Fibroblast of villous mesenchyme (primary cell): ENCODE results near the gene CDC73. TPM values are rescaled to one million over a fixed set of nuclear protein-coding genes. Genes with fewer than 3 reads are reported as not detected.

Source experiments
- DNase-seq: peaks from one replicate; pipeline ENCODE4 v3.0.0-alpha.2; 2010; ENCODE audit warnings: low read depth
- H3K4me3 ChIP-seq: 2 replicates; pipeline ENCODE4 v1.5.1; 2011; ENCODE audit warnings: low read depth, mild to moderate bottlenecking, low read length
- total RNA-seq: library from RNA; depleted of rRNA; stranded (reverse); fragments of >200 nt; gene quantifications from 2 replicates; pipeline ENCODE4 v1.2.3, GENCODE V29; 2012
- TF ChIP-seq, protein P1 (sequence below): IDR thresholded peaks from 2 replicates; pipeline ENCODE4 v1.5.1; 2012; ENCODE audit warnings: low read depth, mild to moderate bottlenecking, low read length; ENCODE audit not compliant: insufficient read depth

The CDC73 gene
- total RNA-seq, 1 donor = 40.2 TPM

DNA sequence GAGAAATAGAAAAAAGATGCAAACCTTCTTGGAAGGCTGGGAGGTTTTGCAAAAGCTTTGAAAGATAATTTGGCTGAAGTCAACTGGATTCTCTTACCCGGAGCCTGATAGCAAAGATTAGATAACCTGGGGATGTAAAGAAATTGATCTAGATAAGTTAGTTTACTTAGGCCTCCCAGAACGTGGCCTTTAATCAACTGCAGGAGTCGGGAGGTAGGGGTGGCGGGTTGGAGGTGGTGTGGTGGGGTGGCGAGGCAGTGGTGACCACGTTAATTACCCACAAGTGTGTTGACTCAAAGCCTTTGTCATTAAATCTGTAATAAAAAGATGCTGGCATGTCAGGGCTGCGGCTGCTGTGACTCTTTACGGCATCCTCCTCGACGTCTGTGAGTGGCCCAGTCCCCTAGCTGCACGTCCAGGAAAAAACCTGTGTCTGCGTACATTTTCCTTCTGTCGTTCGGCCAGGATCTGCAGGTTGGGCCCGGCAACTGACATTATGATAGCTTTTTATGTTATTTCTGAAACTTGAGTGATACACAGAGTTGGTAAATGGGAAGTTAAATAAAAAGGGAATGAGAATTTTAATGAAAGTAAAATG is 115.6 kb downstream of the CDC73 start:
- TF ChIP-seq, protein P1, sequence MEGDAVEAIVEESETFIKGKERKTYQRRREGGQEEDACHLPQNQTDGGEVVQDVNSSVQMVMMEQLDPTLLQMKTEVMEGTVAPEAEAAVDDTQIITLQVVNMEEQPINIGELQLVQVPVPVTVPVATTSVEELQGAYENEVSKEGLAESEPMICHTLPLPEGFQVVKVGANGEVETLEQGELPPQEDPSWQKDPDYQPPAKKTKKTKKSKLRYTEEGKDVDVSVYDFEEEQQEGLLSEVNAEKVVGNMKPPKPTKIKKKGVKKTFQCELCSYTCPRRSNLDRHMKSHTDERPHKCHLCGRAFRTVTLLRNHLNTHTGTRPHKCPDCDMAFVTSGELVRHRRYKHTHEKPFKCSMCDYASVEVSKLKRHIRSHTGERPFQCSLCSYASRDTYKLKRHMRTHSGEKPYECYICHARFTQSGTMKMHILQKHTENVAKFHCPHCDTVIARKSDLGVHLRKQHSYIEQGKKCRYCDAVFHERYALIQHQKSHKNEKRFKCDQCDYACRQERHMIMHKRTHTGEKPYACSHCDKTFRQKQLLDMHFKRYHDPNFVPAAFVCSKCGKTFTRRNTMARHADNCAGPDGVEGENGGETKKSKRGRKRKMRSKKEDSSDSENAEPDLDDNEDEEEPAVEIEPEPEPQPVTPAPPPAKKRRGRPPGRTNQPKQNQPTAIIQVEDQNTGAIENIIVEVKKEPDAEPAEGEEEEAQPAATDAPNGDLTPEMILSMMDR = no peak
- DNase-seq = no peak
- no peak overlapping the region for H3K4me3 ChIP-seq

GRCh38 chr1:193240609-193241008 is 118.8 kb downstream of the CDC73 start:
- DNase-seq = no peak
- H3K4me3 ChIP-seq = no peak overlapping the region
- TF ChIP-seq, protein P1 = no peak

DNA sequence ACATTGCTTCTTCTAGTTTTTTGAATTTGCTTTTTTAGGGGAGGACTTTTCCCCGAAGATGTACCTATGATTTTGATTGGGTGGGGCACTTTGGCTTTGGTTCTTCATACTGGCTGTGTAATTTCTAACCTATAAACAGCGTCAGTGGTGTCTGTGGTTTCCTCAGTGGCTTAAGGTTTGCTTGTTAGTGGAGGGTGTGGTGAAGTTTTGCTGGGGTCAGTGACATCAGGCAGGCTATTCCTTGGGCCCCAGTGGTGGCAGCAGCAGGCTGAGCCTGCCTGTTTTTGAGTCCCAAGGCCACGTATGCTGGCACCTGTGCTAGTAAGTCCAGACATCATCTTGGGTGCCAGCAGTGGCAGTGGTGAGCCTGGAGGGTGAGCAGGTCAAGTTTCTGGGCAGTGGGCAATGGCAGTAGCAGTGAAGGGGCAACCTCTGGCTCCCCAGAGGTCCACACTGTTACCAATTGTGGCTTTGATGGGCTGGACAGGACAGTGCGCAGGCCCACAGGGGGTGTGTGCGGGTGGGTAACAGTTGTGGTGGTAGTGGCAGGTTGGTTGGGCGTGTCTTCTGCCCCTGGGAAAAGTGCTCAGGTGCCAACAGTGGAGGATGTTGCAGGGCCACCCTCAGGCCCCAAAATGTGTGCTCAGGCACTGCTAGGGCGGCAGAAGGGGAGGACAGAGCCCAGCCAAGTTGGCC is 119.4 kb downstream of the CDC73 start:
- TF ChIP-seq, protein P1 = no peak
- H3K4me3 ChIP-seq = no peak overlapping the region
- DNase-seq = no peak

DNA sequence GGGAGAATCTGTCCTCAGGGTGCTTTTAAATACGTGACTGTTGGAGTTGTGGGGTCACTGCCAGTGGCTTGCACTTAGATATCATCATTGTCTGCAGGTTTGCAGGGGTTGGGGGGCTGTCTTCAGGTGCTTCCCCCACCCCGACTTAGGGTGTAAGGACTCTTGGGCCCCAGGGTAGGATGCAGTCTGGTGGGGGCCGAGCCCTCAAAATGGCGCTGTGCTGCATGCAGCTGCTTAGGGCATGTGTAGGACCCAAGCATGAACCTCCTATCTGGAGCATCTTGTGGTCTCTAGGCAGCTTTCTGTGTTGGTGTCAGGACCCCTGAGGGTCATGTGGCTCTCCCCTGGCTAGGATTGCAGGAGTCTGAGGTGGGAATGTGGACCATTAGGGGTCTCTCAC is 120.2 kb downstream of the CDC73 start:
- H3K4me3 ChIP-seq = no peak overlapping the region
- TF ChIP-seq, protein P1 = no peak
- no peak for DNase-seq

GRCh38 chr1:193249187-193249586 is 127.4 kb downstream of the CDC73 start:
- TF ChIP-seq, protein P1 = no peak
- H3K4me3 ChIP-seq = no peak overlapping the region
- DNase-seq = no peak

- TF ChIP-seq, protein P1 = no peak
- no peak overlapping the region for H3K4me3 ChIP-seq
- peak; percentile 10 for DNase-seq
Observed at GRCh38 chr1:193251950-193252349, 130.1 kb downstream of the CDC73 start.
